Prostate gland (tissue), 2 donors: ENCODE results near the gene XRCC4. TPM values are rescaled to one million over a fixed set of nuclear protein-coding genes. Genes with fewer than 3 reads are reported as not detected.

Source experiments
- DNase-seq: peaks from one replicate; pipeline ENCODE4 v3.0.0-alpha.2; 2019; ENCODE audit warnings: low spot score
- H3K27ac ChIP-seq, 2 donors: fragments of 200-600 bp; sonication (generic); 2 replicates each; pipeline ENCODE4 v1.5.1; 2017 to 2019
- H3K27me3 ChIP-seq: fragments of 200-600 bp; sonication (generic); replicated peaks from 2 replicates; pipeline ENCODE4 v1.5.1; 2019; ENCODE audit not compliant: insufficient read depth
- H3K36me3 ChIP-seq, 2 donors: fragments of 200-600 bp; sonication (generic); 1 replicate in 1 of 2; 2 replicates in 1 of 2; pipeline versions ENCODE4 v1.5.1 to v1.8.1; 2017 to 2019
- H3K4me1 ChIP-seq: fragments of 200-600 bp; sonication (generic); replicated peaks from 2 replicates; pipeline ENCODE4 v1.5.1; 2019
- H3K4me3 ChIP-seq, 2 donors: fragments of 200-600 bp; sonication (generic); 2 replicates each; pipeline ENCODE4 v1.5.1; 2017 to 2019
- H3K9me3 ChIP-seq: fragments of 200-600 bp; sonication (generic); 2 replicates; pipeline ENCODE4 v1.5.1; 2017
- CTCF ChIP-seq, 4 experiments: fragments of 200-600 bp in 2 of 4; fragments of 450-650 bp in 2 of 4; sonication (generic) in 2 of 4; IDR thresholded peaks; 1 replicate in 3 of 4; 2 replicates in 1 of 4; pipeline ENCODE4 v1.5.1; 2016 to 2019; ENCODE audit warnings: antibody characterized with exemption in 4 of 4, mild to moderate bottlenecking in 2 of 4, moderate library complexity in 2 of 4
- POLR2A ChIP-seq: fragments of 450-650 bp; IDR thresholded peaks from one replicate; pipeline ENCODE4 v1.6.1; 2016; ENCODE audit warnings: antibody characterized with exemption, mild to moderate bottlenecking
- POLR2AphosphoS5 ChIP-seq: sonication (generic); formaldehyde crosslinking; IDR thresholded peaks from one replicate; pipeline ENCODE4 v1.6.1; 2017; ENCODE audit warnings: antibody characterized with exemption
- WGBS: methylation state at CpG from one replicate; pipeline ENCODE4 v1.1.5; 2018; 5-methylcytosine and 5-hydroxymethylcytosine counted together
- intact Hi-C: fragments of 100-400 bp; cut with DNase I; formaldehyde crosslinking; loops from one replicate; pipeline ENCODE4 v1.14.2; 2022
- total RNA-seq, 2 donors: library from RNA; depleted of rRNA; stranded (reverse); fragments of >200 nt; gene quantifications; one replicate each; pipeline ENCODE4 v1.1.0, GENCODE V29; 2016

Gene XRCC4
- total RNA-seq, 2 donors from 2014 or later = 7.3 to 11.4 TPM

GRCh38 chr5:83378624-83379289 lies 301.4 kb downstream of the XRCC4 start:
- no peaks in the 10 kb centered on the region for H3K27me3 ChIP-seq
- no peak overlapping the region for H3K27ac ChIP-seq
- TF ChIP-seq CTCF (IDR thresholded peaks at IDR 0.05) = no peak
- no peak for TF ChIP-seq POLR2AphosphoS5
- TF ChIP-seq POLR2A = no peak

GRCh38 chr5:83385812-83386211 lies 308.5 kb downstream of the XRCC4 start:
- intact Hi-C loops = no loop called here
- TF ChIP-seq POLR2A = no peak
- Histone ChIP-seq H3K9me3 (no peaks in the 10 kb centered on the region), H3K4me3 (no peak overlapping the region), H3K4me1 (no peaks in the 10 kb centered on the region), H3K27me3 (no peaks in the 10 kb centered on the region), H3K27ac (no peak overlapping the region), H3K36me3 (no peaks in the 10 kb centered on the region)
- no peak for DNase-seq
- WGBS = 81% methylated on average over 4 of the region's 4 CpGs

More at GRCh38 chr5:83378624-83379289, 301.4 kb downstream of the XRCC4 start:
- H3K9me3 ChIP-seq = no peaks in the 10 kb centered on the region
- WGBS = 79% methylated on average over 7 of the region's 7 CpGs
- no peak for DNase-seq
- no peak overlapping the region for H3K4me3 ChIP-seq
- H3K36me3 ChIP-seq = no peaks in the 10 kb centered on the region
- H3K4me1 ChIP-seq = no peaks in the 10 kb centered on the region
- intact Hi-C loops = no loop called here

- Histone ChIP-seq H3K9me3 (no peaks in the 10 kb centered on the region), H3K4me3 (no peak overlapping the region), H3K36me3 (no peaks in the 10 kb centered on the region), H3K27ac (no peak overlapping the region), H3K4me1 (no peaks in the 10 kb centered on the region), H3K27me3 (no peaks in the 10 kb centered on the region)
- DNase-seq = no peak
- intact Hi-C loops = no loop called here
- 70% methylated on average over 2 of the region's 2 CpGs for WGBS
- TF ChIP-seq CTCF (IDR thresholded peaks at IDR 0.05) (no peak), POLR2A (no peak), POLR2AphosphoS5 (no peak)
Observed at GRCh38 chr5:83387041-83387440, 309.7 kb downstream of the XRCC4 start.

- TF ChIP-seq POLR2A (no peak), POLR2AphosphoS5 (no peak), CTCF (IDR thresholded peaks at IDR 0.05) (no peak)
- no peak overlapping the region for H3K4me3 ChIP-seq
Observed at GRCh38 chr5:83388608-83389007, 311.3 kb downstream of the XRCC4 start.

GRCh38 chr5:83392766-83393503 lies 315.6 kb downstream of the XRCC4 start:
- intact Hi-C loops = no loop called here
- Histone ChIP-seq H3K9me3 (no peaks in the 10 kb centered on the region), H3K36me3 (no peaks in the 10 kb centered on the region), H3K27ac (no peak overlapping the region), H3K4me1 (no peaks in the 10 kb centered on the region), H3K4me3 (no peak overlapping the region), H3K27me3 (no peaks in the 10 kb centered on the region)
- 89% methylated on average over 9 of the region's 9 CpGs for WGBS
- TF ChIP-seq POLR2A (no peak), POLR2AphosphoS5 (no peak), CTCF (IDR thresholded peaks at IDR 0.05) (no peak)
- DNase-seq = no peak

More at GRCh38 chr5:83388608-83389007, 311.3 kb downstream of the XRCC4 start:
- no peak overlapping the region for H3K27ac ChIP-seq
- intact Hi-C loops = no loop called here
- no peaks in the 10 kb centered on the region for H3K27me3 ChIP-seq
- no peaks in the 10 kb centered on the region for H3K4me1 ChIP-seq
- DNase-seq = no peak
- no peaks in the 10 kb centered on the region for H3K9me3 ChIP-seq
- H3K36me3 ChIP-seq = no peaks in the 10 kb centered on the region
